Neuronal stem cell (in vitro differentiated cells): ENCODE measurements around the gene CD4.
A peak's percentile ranks its signal among the peaks of the same experiment; 100 is the strongest.

ENCODE experiments used
- DNase-seq: peaks from one replicate; pipeline ENCODE4 v3.0.0-alpha.2; 2013; ENCODE audit warnings: low spot score
- H2AFZ ChIP-seq: one replicate; pipeline ENCODE4 v1.6.1; 2013; ENCODE audit warnings: mild to moderate bottlenecking, low read length, inconsistent platforms
- H2AK5ac ChIP-seq: 2 replicates; pipeline ENCODE4 v1.6.1; 2013; ENCODE audit warnings: low read depth, mild to moderate bottlenecking, inconsistent platforms, low read length, moderate library complexity, mixed read lengths
- H2BK120ac ChIP-seq: 2 replicates; pipeline ENCODE4 v1.6.1; 2013; ENCODE audit warnings: low read depth, mild to moderate bottlenecking, inconsistent platforms, low read length, moderate library complexity, mixed read lengths
- H2BK12ac ChIP-seq: one replicate; pipeline ENCODE4 v1.6.1; 2013; ENCODE audit warnings: low read length, inconsistent platforms
- H2BK15ac ChIP-seq: 2 replicates; pipeline ENCODE4 v1.6.1; 2013; ENCODE audit warnings: mild to moderate bottlenecking, low read length, inconsistent platforms, mixed read lengths
- H2BK5ac ChIP-seq: one replicate; pipeline ENCODE4 v1.6.1; 2013; ENCODE audit warnings: inconsistent platforms, mild to moderate bottlenecking, low read length, moderate library complexity
- H3K14ac ChIP-seq: one replicate; pipeline ENCODE4 v1.6.1; 2013; ENCODE audit warnings: low read length, inconsistent platforms
- H3K18ac ChIP-seq: 2 replicates; pipeline ENCODE4 v1.6.1; 2013; ENCODE audit warnings: low read length, inconsistent platforms
- H3K23ac ChIP-seq: 2 replicates; pipeline ENCODE4 v1.6.1; 2013; ENCODE audit warnings: low read depth, mild to moderate bottlenecking, mixed read lengths, low read length, inconsistent platforms; ENCODE audit not compliant: poor library complexity
- H3K27ac ChIP-seq: replicated peaks from 3 replicates; pipeline ENCODE4 v1.5.1; 2013; ENCODE audit warnings: low read length, inconsistent platforms
- H3K27me3 ChIP-seq, 3 experiments: 2 replicates each; pipeline ENCODE4 v1.6.1; 2013; ENCODE audit warnings: low read length in 3 of 3, mild to moderate bottlenecking in 2 of 3, inconsistent platforms in 1 of 3, low read depth in 1 of 3, mixed read lengths in 1 of 3, moderate library complexity in 1 of 3; ENCODE audit not compliant: control insufficient read depth in 3 of 3, insufficient read depth in 3 of 3
- H3K36me3 ChIP-seq, 2 donors: replicated peaks in 1 of 2; 2 replicates each; pipeline ENCODE4 v1.6.1; 2013; ENCODE audit warnings: low read length in 2 of 2; ENCODE audit not compliant: control insufficient read depth in 2 of 2, insufficient read depth in 2 of 2
- H3K4ac ChIP-seq: 2 replicates; pipeline ENCODE4 v1.6.1; 2013; ENCODE audit warnings: inconsistent platforms, mild to moderate bottlenecking, low read length, moderate library complexity
- H3K4me1 ChIP-seq, 2 donors: 1 replicate in 1 of 2; 2 replicates in 1 of 2; pipeline ENCODE4 v1.6.1; 2013; ENCODE audit warnings: low read length in 2 of 2, low read depth in 1 of 2; ENCODE audit not compliant: control insufficient read depth in 2 of 2, insufficient read depth in 1 of 2
- H3K4me2 ChIP-seq: one replicate; pipeline ENCODE4 v1.6.1; 2013; ENCODE audit warnings: mild to moderate bottlenecking, low read length, inconsistent platforms; ENCODE audit not compliant: insufficient read depth, poor library complexity, severe bottlenecking
- H3K4me3 ChIP-seq, 2 donors: 2 replicates each; pipeline ENCODE4 v1.5.1; 2013; ENCODE audit warnings: low read length in 2 of 2, mild to moderate bottlenecking in 2 of 2, inconsistent platforms in 1 of 2, moderate library complexity in 1 of 2
- H3K79me1 ChIP-seq: one replicate; pipeline ENCODE4 v1.6.1; 2013; ENCODE audit warnings: low read depth, mild to moderate bottlenecking, inconsistent platforms, low read length, moderate library complexity
- H3K9ac ChIP-seq: one replicate; pipeline ENCODE4 v1.6.1; 2013; ENCODE audit warnings: mild to moderate bottlenecking, low read depth, low read length, inconsistent platforms; ENCODE audit not compliant: poor library complexity
- H3K9me3 ChIP-seq, 2 donors: replicated peaks in 1 of 2; 2 replicates each; pipeline versions ENCODE3 to v1.6.1; 2013; ENCODE audit warnings: low read length in 2 of 2, mild to moderate bottlenecking in 2 of 2, inconsistent platforms in 1 of 2, low read depth in 1 of 2, mixed read lengths in 1 of 2, moderate library complexity in 1 of 2; ENCODE audit not compliant: control insufficient read depth in 2 of 2, insufficient read depth in 1 of 2
- H4K8ac ChIP-seq: one replicate; pipeline ENCODE4 v1.6.1; 2013; ENCODE audit warnings: low read depth, mild to moderate bottlenecking, inconsistent platforms, low read length, moderate library complexity
- H4K91ac ChIP-seq: one replicate; pipeline ENCODE4 v1.6.1; 2013; ENCODE audit warnings: low read length, low read depth, mild to moderate bottlenecking, inconsistent platforms; ENCODE audit not compliant: poor library complexity
- WGBS, 2 donors: extraction: QIAGEN DNeasy Blood & Tissue Kit; methylation state at CpG; one replicate each; pipeline ENCODE4 v1.1.7; 2013; ENCODE audit warnings: missing lambda C conversion rate in 2 of 2, mixed read lengths in 1 of 2; ENCODE audit not compliant: insufficient read length in 2 of 2, insufficient replicate concordance in 1 of 2; ENCODE audit errors: extremely low coverage in 2 of 2; 5-methylcytosine and 5-hydroxymethylcytosine counted together

Gene CD4

GRCh38 chr12:6753772-6754356 lies 35.5 kb upstream of the CD4 start:
- Histone ChIP-seq H3K9me3 (no peaks in the 10 kb centered on the region), H3K9ac (peak overlapping the region; percentile 88), H4K91ac (no peak overlapping the region), H3K14ac (no peak overlapping the region), H2BK120ac (no peak overlapping the region), H3K27ac (peak overlapping the region; percentile 58), H3K79me1 (peaks cover 7% of the 10 kb centered on the region), H3K18ac (no peak overlapping the region), H2AK5ac (no peak overlapping the region), H2AFZ (peak overlapping the region; percentile 76), H3K36me3 (peaks cover 24 to 34% of the 10 kb centered on the region in 2 donors), H3K4ac (no peak overlapping the region), H3K27me3 (no peaks in the 10 kb centered on the region), H2BK15ac (no peak overlapping the region), H3K4me1 (peaks cover 14 to 23% of the 10 kb centered on the region in 2 donors), H3K23ac (no peak overlapping the region), H3K4me2 (peak overlapping the region; percentile 38), H2BK5ac (no peak overlapping the region), H4K8ac (no peak overlapping the region), H3K4me3 (peak overlapping the region in 1 of 2 donors; percentile 99), H2BK12ac (no peak overlapping the region)
- no peak for DNase-seq
- WGBS, 2 donors, result no CpG with 5 or more reads among the region's 7 CpGs

DNA sequence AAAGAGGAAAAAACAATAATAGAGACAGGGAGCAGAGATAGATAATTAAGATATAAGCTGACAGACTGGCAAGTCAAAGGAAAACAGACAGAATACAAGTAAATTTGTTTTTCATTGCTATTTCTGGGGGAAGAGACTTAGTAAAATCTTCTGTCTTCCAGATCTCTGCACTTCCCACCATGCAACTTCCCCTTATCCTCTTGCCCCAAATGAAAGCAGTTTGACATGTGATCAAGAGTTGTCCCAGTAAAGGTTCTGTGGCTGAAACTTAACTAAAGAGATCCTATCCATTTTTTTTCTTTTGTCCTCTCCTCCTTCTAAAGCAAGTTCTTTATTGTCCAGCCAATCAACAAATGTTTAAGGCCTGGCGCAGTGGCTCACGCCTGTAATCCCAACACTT lies 34.9 kb upstream of the CD4 start:
- Histone ChIP-seq H3K36me3 (peaks cover 20 to 28% of the 10 kb centered on the region in 2 donors), H3K23ac (no peak overlapping the region), H2BK15ac (no peak overlapping the region), H3K9me3 (no peaks in the 10 kb centered on the region), H2AK5ac (no peak overlapping the region), H3K18ac (no peak overlapping the region), H3K79me1 (peaks cover 7% of the 10 kb centered on the region), H3K14ac (no peak overlapping the region), H3K27ac (peak overlapping the region; percentile 58), H3K4me1 (peaks cover 14 to 24% of the 10 kb centered on the region in 2 donors), H2AFZ (no peak overlapping the region), H2BK120ac (no peak overlapping the region), H2BK12ac (no peak overlapping the region), H3K4me2 (peak overlapping the region; percentile 38), H3K4ac (no peak overlapping the region), H2BK5ac (no peak overlapping the region), H3K9ac (no peak overlapping the region), H4K8ac (no peak overlapping the region), H4K91ac (no peak overlapping the region), H3K4me3 (no peak overlapping the region), H3K27me3 (no peaks in the 10 kb centered on the region)
- WGBS, 2 donors, result no CpG with 5 or more reads among the region's 2 CpGs
- DNase-seq, result no peak

- no peak overlapping the region for H2BK12ac ChIP-seq
- no peaks in the 10 kb centered on the region for H3K27me3 ChIP-seq
- no peak overlapping the region for H3K27ac ChIP-seq
- DNase-seq, result no peak
- H3K9me3 ChIP-seq, result no peaks in the 10 kb centered on the region
- H3K4ac ChIP-seq, result no peak overlapping the region
- H3K36me3 ChIP-seq, result peaks cover 0 to under 1% of the 10 kb centered on the region in 2 donors
- no CpG with 5 or more reads among the region's 8 CpGs for WGBS, 2 donors
- no peaks in the 10 kb centered on the region for H3K79me1 ChIP-seq
- H3K4me2 ChIP-seq, result no peak overlapping the region
- no peak overlapping the region for H3K23ac ChIP-seq
- H2AK5ac ChIP-seq, result no peak overlapping the region
- H3K14ac ChIP-seq, result no peak overlapping the region
- no peak overlapping the region for H3K18ac ChIP-seq
- peaks cover 17 to 19% of the 10 kb centered on the region in 2 donors for H3K4me1 ChIP-seq
- no peak overlapping the region for H2AFZ ChIP-seq
- no peak overlapping the region for H4K91ac ChIP-seq
- H2BK15ac ChIP-seq, result no peak overlapping the region
- H3K9ac ChIP-seq, result no peak overlapping the region
- H3K4me3 ChIP-seq, result no peak overlapping the region
- no peak overlapping the region for H2BK120ac ChIP-seq
- no peak overlapping the region for H2BK5ac ChIP-seq
- H4K8ac ChIP-seq, result no peak overlapping the region
These were observed 32.2 kb upstream of the CD4 start for GRCh38 chr12:6757028-6757690.

- H3K4me1 ChIP-seq, result peaks cover 22% of the 10 kb centered on the region in 2 donors
- H3K9me3 ChIP-seq, result no peaks in the 10 kb centered on the region
- H3K14ac ChIP-seq, result no peak overlapping the region
- H3K27me3 ChIP-seq, result no peaks in the 10 kb centered on the region
- no peaks in the 10 kb centered on the region for H3K36me3 ChIP-seq
- H3K4me3 ChIP-seq, result no peak overlapping the region
- H4K8ac ChIP-seq, result no peak overlapping the region
- DNase-seq, result no peak
- H3K18ac ChIP-seq, result peak overlapping the region; percentile 57
- no peak overlapping the region for H2AK5ac ChIP-seq
- no peaks in the 10 kb centered on the region for H3K79me1 ChIP-seq
- no peak overlapping the region for H2BK12ac ChIP-seq
- no peak overlapping the region for H2BK15ac ChIP-seq
- no peak overlapping the region for H3K4me2 ChIP-seq
- peak overlapping the region; percentile 67 for H2AFZ ChIP-seq
- peak overlapping the region; percentile 8 for H3K27ac ChIP-seq
- no peak overlapping the region for H2BK120ac ChIP-seq
- no peak overlapping the region for H2BK5ac ChIP-seq
- no peak overlapping the region for H4K91ac ChIP-seq
- no peak overlapping the region for H3K9ac ChIP-seq
- H3K4ac ChIP-seq, result no peak overlapping the region
- no peak overlapping the region for H3K23ac ChIP-seq
- no CpG with 5 or more reads among the region's 9 CpGs for WGBS, 2 donors
These were observed 30.7 kb upstream of the CD4 start for GRCh38 chr12:6758506-6759095.
